NCI-H774 (cell line): Measurements from ENCODE around the gene MAP2K4.

Experiments used
- DNase-seq: peaks from one replicate; lab custom pipeline; 2025; lab: John Stamatoyannopoulos, UW

MAP2K4 gene

DNA sequence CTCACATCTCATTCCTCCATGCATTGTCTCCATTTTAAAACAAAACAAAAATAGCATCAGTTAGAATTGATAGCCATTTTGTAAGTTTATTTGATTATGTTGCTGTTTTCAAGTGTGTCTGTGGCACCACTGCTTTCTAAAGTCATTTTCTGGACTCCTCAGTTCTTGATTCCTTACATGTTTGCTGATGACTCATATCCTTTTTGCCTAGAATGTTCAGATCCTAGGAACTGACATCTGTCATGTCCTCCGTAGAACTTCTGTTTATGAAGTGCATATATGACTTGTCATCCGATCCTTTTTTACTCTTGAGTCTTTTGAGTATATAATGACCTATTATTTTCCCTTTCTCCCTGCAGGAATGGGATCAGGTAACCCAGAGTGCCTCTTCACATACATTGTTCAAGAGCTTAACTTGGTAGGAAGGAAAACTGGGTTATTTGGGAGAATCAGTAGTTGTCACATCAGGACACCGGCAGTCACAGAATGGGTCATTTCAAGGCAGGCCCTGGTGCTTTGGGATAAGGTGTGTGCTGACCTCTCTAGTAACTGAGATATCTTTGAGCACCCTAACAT lies 69.2 kb downstream of the MAP2K4 start:
- DNase-seq: no peak

DNA sequence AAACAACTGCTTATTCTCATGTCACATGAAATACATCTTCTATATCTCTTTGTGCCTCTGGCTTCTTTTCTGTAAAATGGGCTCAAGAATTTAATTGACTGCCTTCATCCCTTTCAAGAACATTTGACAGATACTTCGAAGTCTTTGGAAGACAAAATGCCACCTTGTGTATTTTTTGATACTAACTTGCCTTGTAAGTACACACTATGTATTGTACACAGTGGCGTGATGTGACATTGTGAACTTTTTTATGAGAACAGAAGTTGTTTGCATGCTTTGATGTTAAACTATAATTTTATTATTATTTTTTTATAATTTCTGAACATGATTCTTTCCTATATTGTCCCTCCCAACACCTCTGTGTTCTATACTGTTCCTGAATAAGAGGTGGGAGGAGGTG lies 73.7 kb downstream of the MAP2K4 start:
- DNase-seq: no peak

DNA sequence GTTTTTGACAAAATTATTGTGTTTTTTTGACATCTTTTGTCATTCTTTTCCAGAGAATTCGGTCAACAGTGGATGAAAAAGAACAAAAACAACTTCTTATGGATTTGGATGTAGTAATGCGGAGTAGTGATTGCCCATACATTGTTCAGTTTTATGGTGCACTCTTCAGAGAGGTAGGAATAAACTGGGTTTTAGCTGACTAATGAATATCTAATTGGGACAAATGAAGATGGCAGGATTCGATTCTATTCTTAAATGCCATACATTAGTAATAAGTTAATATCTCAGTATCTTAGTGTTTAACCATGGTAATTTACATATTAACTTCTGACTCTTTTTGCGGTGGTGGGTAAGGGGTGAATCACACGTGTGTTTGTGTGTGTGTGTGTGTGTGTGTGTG lies 74.8 kb downstream of the MAP2K4 start:
- no peak for DNase-seq

DNA sequence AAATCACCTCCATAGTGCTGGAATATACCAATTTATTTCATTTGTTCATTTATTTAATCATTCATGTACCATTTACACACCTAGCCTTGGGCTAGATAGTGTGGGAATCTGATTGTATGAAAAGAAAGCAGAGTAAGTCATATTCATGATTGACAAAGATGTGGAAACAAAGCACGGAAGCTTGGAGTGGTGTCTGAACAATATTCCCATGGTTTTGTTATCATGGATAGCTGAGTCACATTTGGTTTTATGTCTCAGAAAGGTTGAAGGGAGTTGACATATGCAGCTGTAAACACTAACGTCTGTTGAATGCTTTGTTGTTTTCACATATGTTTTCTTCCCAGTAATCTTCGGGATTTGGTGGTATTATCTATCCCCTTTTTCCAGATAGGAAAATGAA lies 76.6 kb downstream of the MAP2K4 start:
- no peak for DNase-seq

DNA sequence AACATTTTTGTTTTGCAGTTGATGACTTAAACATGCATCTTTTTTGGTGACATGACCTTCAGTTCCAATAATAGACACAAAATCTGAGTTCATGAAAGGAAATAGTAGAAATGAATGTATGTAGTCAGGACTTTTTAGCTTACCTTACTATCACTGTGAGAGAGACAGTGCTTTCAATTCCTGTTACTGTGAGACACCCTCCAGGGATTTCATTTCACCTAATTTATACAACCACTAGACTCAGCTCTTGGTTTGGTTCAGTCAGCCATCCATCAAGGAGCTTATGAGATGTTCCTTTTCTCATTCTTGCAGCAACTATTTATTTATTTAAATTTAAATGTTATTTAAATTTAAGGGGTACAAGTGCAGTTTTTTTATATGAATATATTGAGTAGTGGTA lies 77.9 kb downstream of the MAP2K4 start:
- DNase-seq: no peak

DNA sequence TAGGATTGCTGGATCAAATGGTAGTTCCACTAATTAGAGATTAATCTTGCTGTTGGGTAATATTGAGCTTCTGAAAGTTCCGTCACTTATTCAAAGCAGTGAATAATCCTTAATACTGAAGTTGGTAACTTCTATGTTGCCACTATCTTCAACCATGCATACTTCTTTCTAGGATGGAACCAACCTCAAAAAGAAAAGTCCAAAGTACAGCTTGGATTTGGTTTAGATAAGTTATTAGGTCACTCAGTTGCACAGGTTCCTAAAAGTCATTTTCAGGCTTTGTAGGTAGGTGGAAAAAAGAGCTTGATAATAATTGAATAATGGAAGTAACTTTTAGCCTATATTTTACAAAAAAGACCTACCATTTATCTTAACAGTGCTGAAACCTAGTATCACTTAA lies 78.7 kb downstream of the MAP2K4 start:
- no peak for DNase-seq

DNA sequence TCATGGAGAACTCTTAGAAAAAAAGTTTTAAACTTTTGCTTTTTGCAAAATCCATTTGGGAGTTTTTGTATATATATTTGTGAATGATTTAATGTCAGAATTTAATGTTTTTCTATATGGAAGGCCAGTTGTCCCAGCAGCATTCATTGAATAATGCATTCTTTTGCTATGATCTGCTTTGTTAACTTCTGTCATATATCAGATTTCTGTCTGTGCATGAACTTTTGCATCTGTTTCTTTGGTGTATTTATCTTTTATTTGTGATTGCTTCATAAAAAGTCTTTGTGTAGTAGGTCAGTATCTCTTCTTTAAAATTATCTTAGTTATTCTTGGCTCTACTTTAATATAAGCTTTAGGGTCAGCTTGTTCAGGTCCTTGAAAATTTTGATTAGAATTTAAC lies 84.2 kb downstream of the MAP2K4 start:
- DNase-seq: no peak

DNA sequence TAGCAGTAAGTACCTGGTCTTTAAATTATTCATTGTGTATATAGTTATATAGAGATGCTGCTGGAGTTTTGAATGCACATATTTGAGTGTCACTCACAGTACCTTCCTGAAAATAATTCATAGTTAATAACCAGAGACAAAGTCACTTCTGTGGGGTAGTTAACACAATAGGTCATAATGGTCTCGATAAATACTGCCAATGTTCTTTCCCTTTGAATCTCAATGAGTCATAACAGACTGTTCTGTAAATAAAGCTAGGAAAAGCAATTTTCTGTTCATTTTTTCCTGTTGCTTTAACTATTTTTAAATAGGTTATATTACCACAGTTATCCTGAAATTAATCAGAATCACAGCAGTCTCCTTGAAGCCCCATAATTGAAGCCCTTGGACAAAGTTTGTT lies 87.2 kb downstream of the MAP2K4 start:
- DNase-seq: no peak

DNA sequence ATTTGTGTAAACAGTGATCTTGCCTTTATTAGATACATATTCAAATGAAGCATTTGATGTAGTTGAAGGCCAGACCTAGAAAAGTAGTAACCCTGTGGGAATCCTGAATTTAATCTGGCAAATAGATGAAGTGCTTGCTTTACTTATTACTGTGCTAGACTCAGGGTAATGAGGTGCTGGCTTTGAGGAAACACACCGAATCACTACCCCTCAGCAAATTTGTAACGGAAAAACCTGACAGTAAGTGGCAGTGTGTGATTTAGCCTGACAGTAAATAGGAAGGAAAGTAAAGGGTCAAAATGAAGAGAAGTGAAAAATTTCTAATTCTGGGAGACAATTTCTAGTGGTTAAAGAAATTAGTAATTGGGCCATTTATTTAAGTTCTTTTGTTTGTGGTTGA lies 90.2 kb downstream of the MAP2K4 start:
- no peak for DNase-seq

DNA sequence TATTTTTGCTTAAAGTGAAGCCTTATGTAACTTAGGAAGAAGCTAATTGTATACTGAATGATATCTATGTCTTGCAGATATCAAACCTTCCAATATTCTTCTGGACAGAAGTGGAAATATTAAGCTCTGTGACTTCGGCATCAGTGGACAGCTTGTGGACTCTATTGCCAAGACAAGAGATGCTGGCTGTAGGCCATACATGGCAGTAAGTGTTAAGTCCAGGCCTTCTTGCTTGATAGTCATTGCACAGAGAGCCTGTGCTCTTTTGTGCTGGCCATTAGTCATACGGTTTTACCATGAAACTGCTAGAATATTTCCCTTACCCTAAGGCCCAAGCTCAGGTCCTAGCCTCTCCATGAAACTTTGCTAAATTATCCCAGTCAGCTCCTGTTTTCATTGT lies 92.5 kb downstream of the MAP2K4 start:
- DNase-seq: no peak

DNA sequence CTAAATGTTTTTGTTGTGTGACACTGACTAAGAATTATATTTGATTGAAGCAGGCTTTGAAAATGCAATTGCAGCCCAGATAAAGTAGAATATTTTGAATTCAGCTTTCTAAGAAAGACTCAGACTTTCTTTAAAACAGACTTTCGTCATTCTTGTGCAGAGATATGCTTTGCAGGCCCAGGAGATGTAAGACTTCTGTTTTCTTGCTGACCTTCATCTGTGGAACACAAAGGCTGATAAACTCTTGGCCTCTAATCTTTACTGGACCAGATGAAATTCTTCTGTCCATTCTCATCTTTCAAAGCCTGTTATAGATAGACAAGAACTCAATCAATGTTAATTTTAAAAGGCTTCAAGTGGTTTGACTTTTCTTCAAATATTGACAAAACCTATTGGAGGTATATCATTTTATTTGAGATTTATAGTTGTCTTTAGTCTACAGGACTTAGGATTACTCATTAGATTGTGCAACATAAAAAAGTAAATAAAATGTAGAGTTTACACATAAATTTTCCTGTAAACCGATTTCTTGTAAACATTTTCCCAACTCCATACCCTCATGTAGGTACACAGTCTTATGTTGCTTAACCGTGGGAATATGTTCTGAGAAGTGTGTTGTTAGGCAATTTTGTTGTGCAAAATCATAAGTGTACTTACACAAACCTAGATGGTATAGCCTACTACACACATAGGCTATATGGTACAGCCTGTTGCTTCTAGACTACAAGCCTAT lies 94.2 kb downstream of the MAP2K4 start:
- DNase-seq: no peak

DNA sequence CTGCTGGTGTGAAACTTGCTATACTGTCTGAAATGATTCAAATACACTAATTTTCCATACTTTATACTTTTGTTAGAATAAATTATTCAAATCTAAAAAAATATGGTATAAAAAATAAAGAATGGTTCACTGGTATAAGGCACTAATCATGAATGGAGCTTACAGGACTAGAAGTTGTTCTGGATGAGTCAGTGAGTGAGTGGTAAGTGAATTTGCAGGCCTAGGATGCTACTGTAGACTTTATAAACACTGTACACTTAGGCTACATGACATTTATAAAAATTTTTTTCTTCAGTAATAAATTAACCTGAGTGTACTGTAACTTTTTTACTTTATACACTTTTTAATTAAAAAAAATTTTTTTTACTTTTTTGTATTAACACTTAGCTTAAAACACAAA lies 95.5 kb downstream of the MAP2K4 start:
- DNase-seq: no peak

DNA sequence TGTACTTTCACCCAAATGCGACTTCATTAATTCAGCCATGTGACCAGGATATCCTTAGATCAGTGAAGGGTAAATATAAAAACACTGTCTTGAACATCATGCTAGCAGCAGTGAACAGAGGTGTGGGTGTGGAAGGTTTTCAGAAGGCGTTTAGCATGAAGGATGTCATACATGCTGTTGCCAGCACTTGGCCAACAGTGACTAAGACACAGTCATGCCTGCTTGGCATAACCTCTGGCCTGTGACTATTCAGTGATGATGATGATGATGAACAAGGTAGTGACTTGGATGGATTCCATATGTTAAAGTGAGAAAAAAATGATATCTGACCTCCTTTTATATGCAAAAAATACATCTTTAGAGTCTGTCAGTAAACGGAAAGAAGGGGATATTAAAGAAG lies 97.9 kb downstream of the MAP2K4 start:
- DNase-seq: no peak

DNA sequence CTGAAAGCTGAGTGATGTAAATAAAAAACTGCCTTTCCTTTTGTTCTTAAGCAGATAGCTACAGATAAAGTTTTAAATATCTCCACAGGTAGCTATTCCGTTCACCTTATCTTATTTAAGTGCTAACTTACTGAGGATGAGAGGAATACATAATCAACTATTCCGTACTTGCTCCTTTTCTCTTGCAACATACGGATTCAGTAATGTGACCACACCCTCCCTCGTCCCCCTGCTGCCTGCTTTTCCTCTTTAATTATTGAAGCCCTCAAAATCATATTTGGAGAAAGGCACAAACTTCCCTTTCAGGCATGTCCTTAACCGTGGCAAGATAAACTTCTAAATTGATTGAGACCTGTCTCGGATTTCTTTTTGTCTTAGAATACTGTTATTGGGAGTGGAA lies 101.4 kb downstream of the MAP2K4 start:
- no peak for DNase-seq

DNA sequence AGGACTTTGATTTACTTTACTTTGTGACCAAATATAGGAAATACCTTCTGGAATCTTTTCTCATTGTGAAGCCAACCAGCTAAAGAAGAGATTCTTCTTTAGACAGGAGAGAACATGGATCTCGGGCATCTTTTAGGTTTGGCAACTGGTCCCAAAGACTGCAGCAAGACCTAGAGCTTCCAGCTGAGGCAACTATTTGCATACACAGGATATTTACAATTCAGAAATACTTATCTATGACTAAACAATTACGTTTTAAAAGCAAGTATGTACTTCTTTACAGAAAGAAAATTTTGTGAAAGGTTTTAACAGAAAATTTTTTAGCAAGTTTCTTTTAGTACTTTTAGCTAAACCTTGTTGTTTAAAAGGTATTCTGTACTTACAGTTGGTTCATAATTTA lies 106.5 kb downstream of the MAP2K4 start:
- no peak for DNase-seq

DNA sequence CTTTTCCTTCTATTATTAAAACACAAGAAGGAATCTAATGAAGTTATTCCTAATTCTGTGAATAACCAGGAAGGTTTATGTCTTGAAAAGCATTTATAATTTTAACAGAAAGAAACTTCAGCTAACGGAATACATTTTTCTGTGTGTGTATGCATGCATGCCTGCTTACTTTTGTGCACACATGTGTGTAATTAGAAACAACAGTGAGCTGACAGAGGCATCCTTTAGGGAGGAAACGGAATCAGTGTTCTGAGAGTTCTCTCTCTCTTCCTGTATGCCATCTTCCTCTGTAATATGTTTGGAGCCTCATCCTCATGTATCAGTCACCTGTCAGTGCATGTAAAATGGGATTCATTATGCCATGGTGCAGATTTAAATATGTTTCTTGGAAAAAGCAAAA lies 107.0 kb downstream of the MAP2K4 start:
- DNase-seq: no peak

DNA sequence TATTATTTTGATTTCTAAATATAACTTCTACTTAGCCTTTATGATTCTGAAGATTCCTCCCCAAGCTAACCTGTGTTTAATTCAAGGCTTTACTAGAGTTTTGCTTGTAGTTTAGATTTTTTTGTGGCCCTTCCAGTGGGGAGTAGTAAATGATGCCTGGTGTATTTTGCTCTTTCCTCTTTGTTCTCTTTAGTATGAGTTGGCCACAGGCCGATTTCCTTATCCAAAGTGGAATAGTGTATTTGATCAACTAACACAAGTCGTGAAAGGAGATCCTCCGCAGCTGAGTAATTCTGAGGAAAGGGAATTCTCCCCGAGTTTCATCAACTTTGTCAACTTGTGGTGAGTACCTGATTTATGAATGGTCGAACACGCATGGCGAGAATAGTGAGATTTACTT lies 108.3 kb downstream of the MAP2K4 start:
- no peak for DNase-seq

DNA sequence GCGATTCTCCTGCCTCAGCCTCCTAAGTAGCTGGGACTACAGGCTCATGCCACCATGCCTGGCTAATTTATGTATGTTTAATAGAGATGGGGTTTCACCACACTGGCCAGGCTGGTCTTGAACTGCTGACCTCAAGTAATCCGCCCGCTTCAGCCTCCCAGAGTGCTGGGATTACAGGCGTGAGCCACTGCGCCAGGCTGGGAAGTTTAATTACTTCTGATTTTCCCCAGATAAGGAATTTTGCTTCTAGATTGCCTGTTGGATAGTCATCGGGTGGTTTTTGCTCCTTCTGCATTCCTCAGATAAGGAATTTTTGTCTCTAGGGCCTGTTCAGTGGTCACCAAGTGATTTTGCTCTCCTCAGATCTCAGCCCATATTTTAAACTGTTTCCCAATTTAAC lies 112.5 kb downstream of the MAP2K4 start:
- DNase-seq: no peak

DNA sequence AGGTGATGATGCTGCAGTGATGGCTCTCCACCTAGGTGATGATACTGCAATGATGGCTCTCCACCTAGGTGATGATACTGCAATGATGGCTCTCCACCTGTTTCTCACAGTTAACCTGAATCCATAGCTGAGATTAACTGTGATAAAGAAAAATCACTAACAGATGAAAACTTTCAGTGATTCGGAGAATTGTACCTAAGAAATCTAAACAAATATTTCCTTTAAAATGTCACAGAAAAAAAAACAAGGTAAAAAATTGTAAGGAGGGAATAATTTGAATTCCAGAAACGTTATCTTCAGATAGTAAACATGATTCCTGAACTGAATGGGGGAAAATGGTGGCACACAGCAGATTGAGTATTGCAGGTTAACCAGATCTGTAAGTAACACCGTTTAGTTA lies 113.4 kb downstream of the MAP2K4 start:
- DNase-seq: no peak

DNA sequence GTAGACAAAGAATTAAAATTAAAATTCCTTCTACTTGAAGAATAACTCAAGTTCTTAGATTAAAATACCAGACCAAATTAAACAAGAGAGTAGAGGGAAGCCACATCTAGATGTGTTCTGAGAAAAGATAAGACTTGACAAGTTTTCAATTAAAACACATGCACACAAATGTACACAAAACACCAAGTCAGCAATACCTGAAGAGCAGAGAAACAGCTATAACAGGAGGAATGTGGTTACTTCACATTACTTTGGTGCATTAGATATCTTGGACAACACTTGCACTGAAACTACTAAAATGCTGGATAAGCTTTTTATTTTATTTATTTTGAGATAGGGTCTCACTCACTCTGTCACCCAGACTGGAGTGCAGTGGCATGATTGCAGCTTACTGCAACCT lies 113.9 kb downstream of the MAP2K4 start:
- no peak for DNase-seq

DNA sequence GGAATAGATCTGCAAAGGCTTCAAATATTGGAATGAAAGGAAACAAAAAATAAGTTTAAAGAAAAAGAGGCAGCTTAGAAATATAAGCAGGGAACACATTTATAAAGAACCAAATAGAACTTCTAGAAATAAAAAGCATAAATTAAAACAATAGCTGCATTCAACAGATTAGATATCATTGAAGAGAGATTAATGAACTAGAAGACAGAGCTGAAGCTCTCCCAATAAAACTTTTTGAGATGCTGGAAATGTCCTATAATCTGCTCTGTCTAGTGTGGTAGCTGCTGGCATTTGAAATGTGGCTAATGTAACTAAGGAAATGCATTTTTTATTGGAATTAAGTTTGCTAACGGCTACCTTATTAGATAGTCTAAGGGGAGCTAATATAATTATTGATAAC lies 115.6 kb downstream of the MAP2K4 start:
- DNase-seq: no peak

DNA sequence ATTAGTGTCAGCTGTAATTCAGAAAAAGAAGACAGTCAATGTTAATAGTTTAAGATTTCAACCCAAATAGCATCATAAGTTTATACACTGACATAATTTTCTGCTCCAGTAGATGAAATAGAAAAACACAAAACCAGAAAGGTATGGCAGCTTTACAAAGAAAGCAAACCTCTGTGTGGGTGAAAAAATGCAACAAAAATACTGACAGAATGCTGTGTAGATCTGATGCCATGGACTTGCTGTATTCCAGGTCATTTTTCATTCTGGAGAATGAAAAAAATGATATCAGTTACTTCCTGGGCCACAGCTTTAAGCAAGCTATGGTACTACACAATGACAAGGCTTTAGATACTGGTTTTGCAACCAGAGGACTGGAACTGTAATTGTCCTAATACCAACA lies 116.0 kb downstream of the MAP2K4 start:
- no peak for DNase-seq

DNA sequence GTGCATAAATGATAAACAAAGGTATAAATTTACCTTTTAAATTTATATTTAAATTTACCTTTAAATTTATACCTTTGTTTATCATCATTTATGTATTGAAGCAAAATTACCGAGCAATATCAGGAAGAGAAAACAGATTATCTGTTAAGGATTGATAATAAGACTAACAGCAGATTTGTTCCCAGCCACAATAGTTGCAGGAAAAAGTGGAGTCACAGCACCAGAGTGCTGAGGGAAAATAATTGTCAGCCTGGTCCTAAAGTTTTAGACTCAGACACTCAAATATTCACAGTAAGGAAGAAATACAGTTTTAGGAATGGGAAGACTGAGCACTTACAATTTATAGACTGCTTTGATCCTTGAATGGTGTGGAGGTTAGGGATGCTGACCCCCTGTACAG lies 117.2 kb downstream of the MAP2K4 start:
- no peak for DNase-seq

DNA sequence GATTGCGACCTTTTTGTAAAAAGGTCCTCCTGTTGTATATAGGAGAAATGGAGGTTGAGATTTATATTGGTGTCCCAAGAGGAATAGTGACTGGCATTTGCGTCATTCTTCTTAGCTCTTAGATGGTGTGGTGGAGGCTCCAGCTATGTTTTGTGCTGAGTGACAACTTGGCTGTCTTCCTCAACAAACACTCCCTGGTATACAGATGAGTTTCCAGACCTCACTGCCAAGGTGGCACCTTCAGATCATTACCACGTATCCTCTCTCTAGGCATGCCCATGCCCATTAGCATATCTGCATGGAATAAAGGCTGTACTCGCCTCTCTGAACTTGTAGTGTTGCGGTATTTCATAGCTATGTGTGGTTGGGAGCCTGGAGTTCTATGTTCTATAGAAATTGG lies 120.0 kb downstream of the MAP2K4 start:
- no peak for DNase-seq
